SU-DHL-6 (cell line): Measurements from ENCODE around the gene RABEP2.

ENCODE experiments used
- H2AFZ ChIP-seq: fragments of 200-600 bp; sonication (generic); 2 replicates; pipeline ENCODE4 v1.6.1; 2014; ENCODE audit warnings: low read depth, mild to moderate bottlenecking, moderate library complexity, mixed read lengths, antibody characterized with exemption, low read length; ENCODE audit not compliant: severe bottlenecking
- H3F3A ChIP-seq: fragments of 200-600 bp; shearing (Covaris generic); 2 replicates; pipeline ENCODE4 v1.6.0; 2016; ENCODE audit warnings: antibody characterized with exemption, mild to moderate bottlenecking; ENCODE audit not compliant: insufficient read depth
- H3K27ac ChIP-seq: fragments of 200-600 bp; sonication (generic); 2 replicates; pipeline ENCODE4 v1.5.1; 2016; ENCODE audit warnings: low read depth, mild to moderate bottlenecking, low read length, moderate library complexity, mixed read lengths
- H3K27me3 ChIP-seq: fragments of 200-600 bp; sonication (generic), shearing (Covaris generic); 2 replicates; pipeline ENCODE4 v1.6.0; 2014; ENCODE audit warnings: mild to moderate bottlenecking, low read length
- H3K36me3 ChIP-seq: fragments of 200-600 bp; sonication (generic); 2 replicates; pipeline ENCODE4 v1.6.1; 2014; ENCODE audit warnings: mild to moderate bottlenecking, low read length, mixed read lengths
- H3K4me2 ChIP-seq: fragments of 300-600, 200-600 bp; shearing (Covaris generic), sonication (generic); 2 replicates; pipeline ENCODE4 v1.6.0; 2014; ENCODE audit warnings: low read length, low read depth, mild to moderate bottlenecking; ENCODE audit not compliant: poor library complexity, severe bottlenecking
- H3K4me3 ChIP-seq: fragments of 200-600 bp; sonication (generic); 2 replicates; pipeline ENCODE4 v1.5.1; 2014; ENCODE audit warnings: antibody characterized with exemption, low read length, mild to moderate bottlenecking, mixed read lengths; ENCODE audit not compliant: insufficient read depth, poor library complexity, severe bottlenecking
- H3K79me2 ChIP-seq: fragments of 200-600 bp; sonication (generic); 2 replicates; pipeline ENCODE4 v1.6.1; 2014; ENCODE audit warnings: mild to moderate bottlenecking, low read length, moderate library complexity; ENCODE audit not compliant: insufficient read depth
- H3K9ac ChIP-seq: fragments of 200-600 bp; sonication (generic); 2 replicates; pipeline ENCODE4 v1.7.0; 2014; ENCODE audit warnings: mild to moderate bottlenecking, low read length
- H3K9me2 ChIP-seq: fragments of 200-600 bp; sonication (generic); replicated peaks from 2 replicates; pipeline ENCODE4 v1.6.1; 2014; ENCODE audit warnings: low read length; ENCODE audit not compliant: insufficient read depth
- H3K9me3 ChIP-seq: fragments of 200-600 bp; sonication (generic); 2 replicates; pipeline ENCODE4 v1.6.1; 2014; ENCODE audit warnings: low read length, mixed read lengths; ENCODE audit not compliant: insufficient read depth
- H4K20me1 ChIP-seq: fragments of 200-600 bp; sonication (generic); 2 replicates; pipeline ENCODE4 v1.6.1; 2014; ENCODE audit warnings: low read depth, mild to moderate bottlenecking, antibody characterized with exemption, low read length, moderate library complexity, mixed read lengths
- EZH2phosphoT487 ChIP-seq: fragments of 200-600 bp; sonication (generic), shearing (Covaris generic); conservative IDR thresholded peaks from 2 replicates; pipeline ENCODE4 v1.6.1; 2018; ENCODE audit warnings: mild to moderate bottlenecking, antibody characterized with exemption, low read length, moderate library complexity, mixed read lengths
- TF ChIP-seq, protein P1 (sequence below): fragments of 200-600 bp; sonication (generic); IDR thresholded peaks from one replicate; pipeline ENCODE4 v1.5.1; 2017; ENCODE audit warnings: antibody characterized with exemption, mild to moderate bottlenecking, low read length, moderate library complexity; ENCODE audit not compliant: insufficient read depth, poor library complexity, severe bottlenecking

The RABEP2 gene

DNA sequence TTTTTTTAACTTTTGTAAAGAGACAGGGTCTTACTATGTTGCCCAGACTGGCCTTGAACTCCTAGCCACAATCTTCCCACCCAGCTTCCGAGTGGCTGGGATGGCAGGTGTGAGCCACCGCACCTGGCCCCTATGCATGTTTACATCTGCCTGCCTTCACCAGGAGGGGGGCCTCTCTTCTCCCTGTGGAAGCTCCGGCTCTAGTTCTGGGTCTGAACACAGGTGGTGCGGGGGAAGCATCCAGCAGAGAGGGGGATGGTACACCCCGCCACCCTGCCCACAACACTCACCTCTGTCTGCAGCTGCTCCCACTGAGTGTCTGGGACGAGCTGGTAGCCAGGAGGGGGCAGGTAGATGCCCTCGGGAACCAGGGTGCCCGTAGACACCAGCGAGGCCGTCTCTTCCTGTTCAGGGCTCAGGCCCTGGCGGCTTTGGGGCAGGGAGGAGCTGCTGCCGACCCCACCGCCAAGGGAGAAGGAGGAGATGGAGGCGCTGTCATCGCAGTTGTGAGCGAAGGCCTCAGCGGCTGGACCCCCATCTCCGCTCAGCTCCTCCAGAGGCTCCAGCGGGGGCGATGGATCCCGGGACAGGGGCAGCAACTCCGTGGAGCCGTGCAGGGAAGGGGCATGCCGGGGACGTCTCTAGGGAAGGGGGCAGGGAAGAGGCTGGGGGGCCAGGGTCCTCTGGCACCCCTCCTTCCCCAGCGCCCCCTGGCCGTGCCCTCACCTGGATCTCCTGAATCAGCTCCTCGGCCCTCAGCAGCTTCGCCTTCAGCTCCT, 10.9 kb downstream of the RABEP2 start:
- no peak for TF ChIP-seq EZH2phosphoT487
- TF ChIP-seq, protein P1, sequence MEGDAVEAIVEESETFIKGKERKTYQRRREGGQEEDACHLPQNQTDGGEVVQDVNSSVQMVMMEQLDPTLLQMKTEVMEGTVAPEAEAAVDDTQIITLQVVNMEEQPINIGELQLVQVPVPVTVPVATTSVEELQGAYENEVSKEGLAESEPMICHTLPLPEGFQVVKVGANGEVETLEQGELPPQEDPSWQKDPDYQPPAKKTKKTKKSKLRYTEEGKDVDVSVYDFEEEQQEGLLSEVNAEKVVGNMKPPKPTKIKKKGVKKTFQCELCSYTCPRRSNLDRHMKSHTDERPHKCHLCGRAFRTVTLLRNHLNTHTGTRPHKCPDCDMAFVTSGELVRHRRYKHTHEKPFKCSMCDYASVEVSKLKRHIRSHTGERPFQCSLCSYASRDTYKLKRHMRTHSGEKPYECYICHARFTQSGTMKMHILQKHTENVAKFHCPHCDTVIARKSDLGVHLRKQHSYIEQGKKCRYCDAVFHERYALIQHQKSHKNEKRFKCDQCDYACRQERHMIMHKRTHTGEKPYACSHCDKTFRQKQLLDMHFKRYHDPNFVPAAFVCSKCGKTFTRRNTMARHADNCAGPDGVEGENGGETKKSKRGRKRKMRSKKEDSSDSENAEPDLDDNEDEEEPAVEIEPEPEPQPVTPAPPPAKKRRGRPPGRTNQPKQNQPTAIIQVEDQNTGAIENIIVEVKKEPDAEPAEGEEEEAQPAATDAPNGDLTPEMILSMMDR = no peak

DNA sequence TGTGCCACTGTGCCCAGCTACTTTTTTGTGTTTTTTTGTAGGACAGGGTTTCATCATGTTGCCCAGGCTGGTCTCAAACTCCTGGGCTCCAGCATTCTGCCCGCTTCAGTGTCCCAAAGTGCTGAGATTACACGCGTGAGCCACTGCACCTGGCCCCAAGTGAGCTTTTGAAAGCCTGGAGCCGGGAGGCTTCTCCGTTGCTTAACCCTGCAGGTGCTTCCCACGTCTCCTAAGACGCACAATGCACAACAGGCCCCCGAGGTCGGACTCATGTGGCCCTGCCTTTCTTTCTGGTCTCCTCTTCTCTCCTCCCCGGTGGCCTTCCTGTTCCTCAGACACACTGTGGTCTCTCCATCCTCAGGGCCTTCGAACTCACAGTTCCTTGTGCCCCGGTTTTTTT, 12.5 kb downstream of the RABEP2 start:
- no peak overlapping the region for H3K9ac ChIP-seq
- H3K4me2 ChIP-seq = no peak overlapping the region

More for the DNA sequence above, 10.9 kb downstream of the RABEP2 start:
- no peak overlapping the region for H3K4me3 ChIP-seq
- H2AFZ ChIP-seq = no peak overlapping the region
- no peaks in the 10 kb centered on the region for H4K20me1 ChIP-seq
- H3K4me2 ChIP-seq = no peak overlapping the region
- no peaks in the 10 kb centered on the region for H3K27me3 ChIP-seq
- H3K79me2 ChIP-seq = no peaks in the 10 kb centered on the region
- H3K9me3 ChIP-seq = no peaks in the 10 kb centered on the region
- no peaks in the 10 kb centered on the region for H3K36me3 ChIP-seq
- H3F3A ChIP-seq = no peaks in the 10 kb centered on the region
- no peaks in the 10 kb centered on the region for H3K9me2 ChIP-seq
- no peak overlapping the region for H3K9ac ChIP-seq
- H3K27ac ChIP-seq = no peak overlapping the region

DNA sequence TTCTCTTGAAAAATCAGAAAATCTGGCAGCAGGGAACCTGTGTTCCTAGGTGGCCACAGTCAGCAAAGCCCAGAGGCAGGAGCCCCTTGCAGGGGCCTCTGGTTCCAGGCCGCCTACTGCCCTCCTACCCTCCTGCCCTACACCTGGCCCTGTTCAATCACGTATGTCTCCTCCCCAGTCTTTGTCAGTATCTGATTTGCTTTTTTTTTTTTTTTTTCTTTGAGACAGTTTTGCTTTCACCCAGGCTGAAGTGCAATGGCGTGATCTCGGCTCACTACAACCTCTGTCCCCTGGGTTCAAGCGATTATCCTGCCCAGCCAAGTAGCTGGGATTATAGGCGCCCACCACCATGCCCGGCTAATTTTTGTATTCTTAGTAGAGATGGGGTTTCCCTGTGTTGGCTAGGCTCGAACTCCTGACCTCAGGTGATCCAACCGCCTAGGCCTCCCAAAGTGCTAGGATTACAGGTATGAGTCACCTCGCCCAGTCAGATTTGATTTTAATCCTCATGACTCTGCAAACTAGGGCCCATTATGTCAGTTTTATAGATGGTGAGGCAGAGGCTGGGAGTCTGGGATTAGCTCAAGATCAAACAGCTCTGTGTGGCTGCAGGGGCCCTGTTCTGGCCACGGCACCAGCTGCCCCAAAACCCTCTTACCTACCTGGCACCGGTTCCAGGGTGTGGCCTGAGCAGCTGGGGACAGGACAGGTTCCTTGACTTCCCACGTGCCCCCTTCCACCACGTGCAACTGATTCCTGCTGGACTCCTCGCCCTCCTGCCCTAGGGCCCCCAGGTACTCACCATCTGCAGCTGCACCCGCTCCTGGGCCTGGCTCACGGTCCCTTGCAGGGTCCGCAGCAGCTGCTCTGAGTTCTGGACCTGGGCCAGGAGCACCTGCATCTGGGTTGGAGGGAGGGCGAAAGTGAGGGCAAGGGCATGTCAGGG, 14.7 kb downstream of the RABEP2 start:
- Histone ChIP-seq H2AFZ (no peak overlapping the region), H3K27ac (no peak overlapping the region), H4K20me1 (no peaks in the 10 kb centered on the region), H3K9ac (no peak overlapping the region), H3F3A (no peaks in the 10 kb centered on the region), H3K9me3 (no peaks in the 10 kb centered on the region), H3K9me2 (no peaks in the 10 kb centered on the region), H3K4me2 (no peak overlapping the region), H3K79me2 (no peaks in the 10 kb centered on the region), H3K27me3 (no peaks in the 10 kb centered on the region), H3K36me3 (no peaks in the 10 kb centered on the region), H3K4me3 (no peak overlapping the region)
- no peak for TF ChIP-seq EZH2phosphoT487
- TF ChIP-seq, protein P1 = no peak

More for the DNA sequence above, 12.5 kb downstream of the RABEP2 start:
- Histone ChIP-seq H3K9me2 (no peaks in the 10 kb centered on the region), H3K79me2 (no peaks in the 10 kb centered on the region), H3K9me3 (no peaks in the 10 kb centered on the region), H4K20me1 (no peaks in the 10 kb centered on the region), H3K27me3 (no peaks in the 10 kb centered on the region), H2AFZ (no peak overlapping the region), H3F3A (no peaks in the 10 kb centered on the region), H3K36me3 (no peaks in the 10 kb centered on the region), H3K27ac (no peak overlapping the region), H3K4me3 (no peak overlapping the region)
- no peak for TF ChIP-seq EZH2phosphoT487
- TF ChIP-seq, protein P1 = no peak
